Muscle of leg (tissue), 9 donors: ENCODE results near the gene GJA8. TPM values are rescaled to one million over a fixed set of nuclear protein-coding genes. Genes with fewer than 3 reads are reported as not detected.

Experiments used
- polyA plus RNA-seq, 8 donors: library from polyadenylated mRNA; unstranded; fragments of 120-200 nt; gene quantifications; one replicate each; pipeline versions ENCODE4 v1.2.1 to v1.2.3, GENCODE V29; 2013; ENCODE audit warnings: inconsistent platforms in 1 of 8, low replicate concordance in 1 of 8; ENCODE audit not compliant: insufficient read length in 8 of 8, insufficient read depth in 1 of 8
- total RNA-seq: library from RNA; stranded (reverse); fragments of 120-200 nt; gene quantifications from one replicate; pipeline ENCODE4 v1.2.4, GENCODE V29; 2013

The GJA8 gene
- total and polyA plus RNA-seq, 9 donors = not detected

Other genes starting within 250 kb of the GJA8 start
- gene ACP6, start 232.3 kb upstream of the GJA8 start, total RNA-seq = 7.1 TPM
- 10 to 100 TPM in 1 of 8 donors, 1 to 10 TPM in 7; 5.0 to 10.3 (median 7.7) TPM for gene ACP6, start 232.3 kb upstream of the GJA8 start, polyA plus RNA-seq
- gene GJA5, start 142.2 kb upstream of the GJA8 start, total RNA-seq = 12.9 TPM
- 10 to 100 TPM; 14.8 to 27.1 (median 25.7) TPM for gene GJA5, start 142.2 kb upstream of the GJA8 start, polyA plus RNA-seq
- 25.4 TPM for gene GPR89B, start 25.6 kb downstream of the GJA8 start, total RNA-seq
- 10 to 100 TPM; 16.0 to 20.7 (median 17.3) TPM for gene GPR89B, start 25.6 kb downstream of the GJA8 start, polyA plus RNA-seq
- 13.5 TPM for gene NBPF11, start 249.5 kb downstream of the GJA8 start, total RNA-seq
- 10 to 100 TPM; 13.3 to 25.6 (median 20.0) TPM for gene NBPF11, start 249.5 kb downstream of the GJA8 start, polyA plus RNA-seq